Right cardiac atrium (tissue), 5 donors: ENCODE measurements around the gene FAM180B. TPM values are rescaled to one million over a fixed set of nuclear protein-coding genes. Genes with fewer than 3 reads are reported as not detected.

Experiments
- ATAC-seq, 2 donors: fragments of 200-7000 bp; cut with Tn5 transposase; one replicate each; pipeline versions ENCODE4 v1.8.0 to v1.9.1; 2020; ENCODE audit warnings: moderate library complexity in 2 of 2, mild to moderate bottlenecking in 1 of 2
- DNase-seq, 3 donors: peaks; one replicate each; pipeline ENCODE4 v3.0.0-alpha.2; 2020
- H3K27ac ChIP-seq: one replicate; pipeline ENCODE4 v1.5.1; 2013; ENCODE audit warnings: mild to moderate bottlenecking, low read length, control low read depth, moderate library complexity
- H3K27me3 ChIP-seq: one replicate; pipeline ENCODE4 v1.6.1; 2013; ENCODE audit not compliant: control insufficient read depth, insufficient read depth
- H3K4me1 ChIP-seq: one replicate; pipeline ENCODE4 v1.6.1; 2013; ENCODE audit warnings: low read length; ENCODE audit not compliant: control insufficient read depth, insufficient read depth
- H3K4me3 ChIP-seq: one replicate; pipeline ENCODE4 v1.5.1; 2013; ENCODE audit warnings: low read length, control low read depth
- H3K9me3 ChIP-seq: one replicate; pipeline ENCODE4 v1.6.1; 2013; ENCODE audit warnings: low read length; ENCODE audit not compliant: control insufficient read depth
- WGBS: extraction: QIAGEN DNeasy Blood & Tissue Kit; methylation state at CpG from one replicate; pipeline ENCODE4 v1.1.7; 2013; 5-methylcytosine and 5-hydroxymethylcytosine counted together
- intact Hi-C, 4 donors: fragments of 100-400 bp; cut with DNase I; formaldehyde crosslinking; loops; one replicate each; pipeline versions ENCODE4 v1.11.0 to v1.14.0; 2022 to 2023
- polyA plus RNA-seq: library from polyadenylated mRNA; stranded (reverse); fragments of 200-250 nt; gene quantifications from one replicate; pipeline ENCODE4 v1.2.3, GENCODE V29; 2013
- total RNA-seq, 4 donors: library from RNA; stranded (reverse); fragmentation: NEBNext Ultra II Directional; extraction: Animal tissue kit (Norgen Biotek cat#: 25700); gene quantifications; one replicate each; pipeline ENCODE4 v1.2.1, GENCODE V29; 2021
- donor health status: healthy with polysubstance abuse.
- donor health status: DM: no; HTN: yes; CAD: no.
- donor health status: DM: no; HTN: no; CAD: no.
- donor health status: DM: no; HTN: yes; CAD: no; lungs with severe emphysema.
- donor health status: DM: yes; HTN: yes; CAD: no.

Gene FAM180B
- total and polyA plus RNA-seq, 5 donors = 0.17 to 0.32 (median 0.25) TPM; not detected in 2

- 95% methylated on average over 7 of the region's 7 CpGs for WGBS
- DNase-seq (no peak), ATAC-seq (no peak)
- Histone ChIP-seq H3K4me3 (no peak overlapping the region), H3K9me3 (no peaks in the 10 kb centered on the region), H3K27me3 (no peaks in the 10 kb centered on the region), H3K27ac (no peak overlapping the region), H3K4me1 (peaks cover 9% of the 10 kb centered on the region)
- intact Hi-C loops = no loop called here
These were observed 16.8 kb upstream of the FAM180B start for GRCh38 chr11:47569646-47570045.

GRCh38 chr11:47570651-47571356, 15.7 kb upstream of the FAM180B start:
- WGBS = 87% methylated on average over 3 of the region's 3 CpGs
- intact Hi-C loops = no loop called here
- H3K9me3 ChIP-seq = no peaks in the 10 kb centered on the region
- H3K4me1 ChIP-seq = peaks cover 9% of the 10 kb centered on the region
- no peaks in the 10 kb centered on the region for H3K27me3 ChIP-seq
- H3K4me3 ChIP-seq = no peak overlapping the region
- no peak overlapping the region for H3K27ac ChIP-seq
- no peak for ATAC-seq
- no peak for DNase-seq

GRCh38 chr11:47571357-47571729, 15.1 kb upstream of the FAM180B start:
- 81% methylated on average over 4 of the region's 4 CpGs for WGBS
- H3K27me3 ChIP-seq = no peaks in the 10 kb centered on the region
- intact Hi-C loops = no loop called here
- no peak for DNase-seq
- H3K4me3 ChIP-seq = no peak overlapping the region
- ATAC-seq = no peak
- H3K4me1 ChIP-seq = peaks cover 9% of the 10 kb centered on the region
- no peaks in the 10 kb centered on the region for H3K9me3 ChIP-seq
- H3K27ac ChIP-seq = no peak overlapping the region

GRCh38 chr11:47571895-47572294, 14.6 kb upstream of the FAM180B start:
- 48% methylated on average over 1 of the region's 1 CpG for WGBS
- no peak overlapping the region for H3K4me3 ChIP-seq
- H3K9me3 ChIP-seq = no peaks in the 10 kb centered on the region
- intact Hi-C loops = no loop called here
- H3K4me1 ChIP-seq = peaks cover 9% of the 10 kb centered on the region
- no peaks in the 10 kb centered on the region for H3K27me3 ChIP-seq
- H3K27ac ChIP-seq = no peak overlapping the region
- no peak for DNase-seq
- no peak for ATAC-seq

GRCh38 chr11:47572715-47573255, 13.7 kb upstream of the FAM180B start:
- ATAC-seq = peak; percentile 34 to 46
- Histone ChIP-seq H3K4me3 (no peak overlapping the region), H3K27me3 (no peaks in the 10 kb centered on the region), H3K4me1 (peaks cover 13% of the 10 kb centered on the region), H3K27ac (peak overlapping the region; percentile 40), H3K9me3 (no peaks in the 10 kb centered on the region)
- intact Hi-C loops = no loop called here
- DNase-seq = no peak
- 32% methylated on average over 8 of the region's 8 CpGs for WGBS

GRCh38 chr11:47573321-47573720, 13.2 kb upstream of the FAM180B start:
- Histone ChIP-seq H3K27ac (no peak overlapping the region), H3K9me3 (no peaks in the 10 kb centered on the region), H3K27me3 (no peaks in the 10 kb centered on the region), H3K4me3 (no peak overlapping the region), H3K4me1 (peaks cover 15% of the 10 kb centered on the region)
- intact Hi-C loops = no loop called here
- peak in 2 of 3 donors; percentile 64 to 67 for DNase-seq
- 71% methylated on average over 11 of the region's 11 CpGs for WGBS
- peak; percentile 83 to 90 for ATAC-seq

GRCh38 chr11:47577460-47578041, 8.9 kb upstream of the FAM180B start:
- no peaks in the 10 kb centered on the region for H3K27me3 ChIP-seq
- no peak for ATAC-seq
- no peak overlapping the region for H3K4me3 ChIP-seq
- no peak overlapping the region for H3K27ac ChIP-seq
- intact Hi-C loops = no loop called here
- peaks cover 12% of the 10 kb centered on the region for H3K4me1 ChIP-seq
- no peaks in the 10 kb centered on the region for H3K9me3 ChIP-seq
- no peak for DNase-seq
- 71% methylated on average over 13 of the region's 13 CpGs for WGBS

GRCh38 chr11:47578524-47579494, 7.7 kb upstream of the FAM180B start, which contains the start of the genes KBTBD4 and NDUFS3:
Gene KBTBD4 (minus strand): TSS chr11:47578970. CDS start chr11:47578951, 19 bp downstream.
Gene NDUFS3 (plus strand): TSS chr11:47579074. CDS start chr11:47579092, 18 bp downstream.
- Histone ChIP-seq H3K4me3 (peak within 1 kb of the TSS; percentile 88), H3K27me3 (no peaks in the 10 kb centered on the region), H3K4me1 (peaks cover 6% of the 10 kb centered on the region), H3K9me3 (no peaks in the 10 kb centered on the region), H3K27ac (peak within 1 kb of the TSS; percentile 82)
- intact Hi-C loops = no loop called here
- under 1% methylated on average over 72 of the region's 72 CpGs for WGBS
- ATAC-seq = peak; percentile 95
- DNase-seq = peak; percentile 90 to 94 (median 93)

- no peak for DNase-seq
- H3K27me3 ChIP-seq = no peaks in the 10 kb centered on the region
- ATAC-seq = no peak
- no peaks in the 10 kb centered on the region for H3K4me1 ChIP-seq
- WGBS = 85% methylated on average over 5 of the region's 5 CpGs
- H3K27ac ChIP-seq = no peak overlapping the region
- intact Hi-C loops = no loop called here
- H3K9me3 ChIP-seq = no peaks in the 10 kb centered on the region
- no peak overlapping the region for H3K4me3 ChIP-seq
These were observed 2.6 kb upstream of the FAM180B start for GRCh38 chr11:47583844-47584243.

- DNase-seq = no peak
- H3K4me3 ChIP-seq = no peak overlapping the region
- no peaks in the 10 kb centered on the region for H3K9me3 ChIP-seq
- 69% methylated on average over 6 of the region's 6 CpGs for WGBS
- no peaks in the 10 kb centered on the region for H3K4me1 ChIP-seq
- H3K27ac ChIP-seq = no peak overlapping the region
- H3K27me3 ChIP-seq = no peaks in the 10 kb centered on the region
- peak in 1 of 2 donors; percentile 3 for ATAC-seq
- intact Hi-C loops = no loop called here
These were observed 700 bp downstream of the FAM180B start for GRCh38 chr11:47587039-47587716.
